ENCODE data around the gene FIGLA. TPM values are rescaled to one million over a fixed set of nuclear protein-coding genes. Genes with fewer than 3 reads are reported as not detected.

The FIGLA gene
- total and polyA plus RNA-seq, 5 donors: not detected

DNA sequence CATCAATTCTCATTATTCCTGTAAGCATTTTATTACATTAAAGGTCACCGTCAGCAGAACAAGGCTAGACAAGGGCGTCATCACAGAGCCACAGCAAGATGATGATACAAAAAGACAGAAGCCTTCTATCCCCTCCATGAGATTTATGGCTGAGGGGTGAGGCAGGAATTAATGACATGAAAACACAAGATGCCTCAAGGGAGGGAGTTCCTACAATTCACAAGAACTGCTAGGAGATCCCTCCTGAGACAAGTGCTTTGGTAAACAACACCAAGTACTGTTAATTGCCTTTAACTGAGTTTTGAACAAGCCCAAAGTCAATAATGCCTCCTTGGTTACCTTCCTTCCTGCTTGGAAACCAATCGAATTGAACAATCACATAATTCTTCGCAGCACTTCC is 36.5 kb downstream of the FIGLA start:
- no peaks in the 10 kb centered on the region for H3K27me3 ChIP-seq (ENCODE audit: control insufficient read depth, insufficient read depth)
- 93% methylated on average over 4 of the region's 4 CpGs for WGBS
- no peak for ATAC-seq

GRCh38 chr2:70753031-70753430 is 37.4 kb downstream of the FIGLA start:
- no peaks in the 10 kb centered on the region for H3K27me3 ChIP-seq (ENCODE audit: control insufficient read depth, insufficient read depth)
- no peaks in the 10 kb centered on the region for H3K4me1 ChIP-seq (ENCODE audit: control insufficient read depth, insufficient read depth, low read length)
- H3K9me3 ChIP-seq (ENCODE audit: control insufficient read depth, low read length): no peaks in the 10 kb centered on the region
- ATAC-seq (no peak), DNase-seq (no peak)
- intact Hi-C loops (cut with DNase I): no loop called here
- no peak overlapping the region for H3K4me3 ChIP-seq (ENCODE audit: low read length)
- no peak overlapping the region for H3K27ac ChIP-seq (ENCODE audit: low read length)

More for the DNA sequence above, 36.5 kb downstream of the FIGLA start:
- Histone ChIP-seq H3K27ac (ENCODE audit: low read length) (no peak overlapping the region), H3K4me1 (ENCODE audit: control insufficient read depth, insufficient read depth, low read length) (no peaks in the 10 kb centered on the region), H3K4me3 (ENCODE audit: low read length) (no peak overlapping the region), H3K9me3 (ENCODE audit: control insufficient read depth, low read length) (no peaks in the 10 kb centered on the region)
- no peak for DNase-seq
- intact Hi-C loops (cut with DNase I): no loop called here

- ATAC-seq: no peak
- H3K4me1 ChIP-seq (ENCODE audit: control insufficient read depth, insufficient read depth, low read length): no peaks in the 10 kb centered on the region
- 62% methylated on average over 1 of the region's 1 CpG for WGBS
Measured at GRCh38 chr2:70752396-70752795, 38.0 kb downstream of the FIGLA start.

GRCh38 chr2:70751881-70752280 is 38.6 kb downstream of the FIGLA start:
- Histone ChIP-seq H3K4me1 (ENCODE audit: control insufficient read depth, insufficient read depth, low read length) (no peaks in the 10 kb centered on the region), H3K9me3 (ENCODE audit: control insufficient read depth, low read length) (no peaks in the 10 kb centered on the region), H3K27ac (ENCODE audit: low read length) (no peak overlapping the region), H3K4me3 (ENCODE audit: low read length) (no peak overlapping the region), H3K27me3 (ENCODE audit: control insufficient read depth, insufficient read depth) (no peaks in the 10 kb centered on the region)
- WGBS: 47% methylated on average over 4 of the region's 4 CpGs
- no peak for DNase-seq
- intact Hi-C loops (cut with DNase I): no loop called here
- ATAC-seq: no peak

More at GRCh38 chr2:70752396-70752795, 38.0 kb downstream of the FIGLA start:
- Histone ChIP-seq H3K9me3 (ENCODE audit: control insufficient read depth, low read length) (no peaks in the 10 kb centered on the region), H3K27ac (ENCODE audit: low read length) (no peak overlapping the region), H3K4me3 (ENCODE audit: low read length) (no peak overlapping the region), H3K27me3 (ENCODE audit: control insufficient read depth, insufficient read depth) (no peaks in the 10 kb centered on the region)
- no peak for DNase-seq
- intact Hi-C loops (cut with DNase I): no loop called here

DNA sequence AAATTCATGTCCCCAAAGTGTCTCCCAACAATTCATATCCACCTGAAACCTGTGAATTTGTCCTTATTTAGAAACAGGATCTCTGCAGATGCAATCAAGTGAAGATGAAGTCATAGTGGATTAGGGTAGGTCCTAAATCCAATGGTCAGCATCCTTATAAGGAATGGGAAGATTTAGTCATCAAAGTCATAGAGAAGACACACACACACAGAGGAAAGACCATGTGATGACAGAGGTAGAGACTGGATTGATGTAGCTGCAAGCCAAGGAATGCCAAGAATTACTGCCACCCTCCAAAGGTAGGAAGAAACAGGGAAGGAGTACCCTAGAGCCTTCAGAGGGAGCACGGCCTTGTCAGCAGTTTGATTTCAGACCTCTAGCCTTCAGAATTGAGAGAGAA is 40.1 kb downstream of the FIGLA start:
- WGBS: 77% methylated on average over 1 of the region's 1 CpG
- Histone ChIP-seq H3K9me3 (ENCODE audit: control insufficient read depth, low read length) (no peaks in the 10 kb centered on the region), H3K4me1 (ENCODE audit: control insufficient read depth, insufficient read depth, low read length) (no peaks in the 10 kb centered on the region), H3K27ac (ENCODE audit: low read length) (no peak overlapping the region), H3K27me3 (ENCODE audit: control insufficient read depth, insufficient read depth) (no peaks in the 10 kb centered on the region), H3K4me3 (ENCODE audit: low read length) (no peak overlapping the region)
- ATAC-seq (no peak), DNase-seq (no peak)
- intact Hi-C loops (cut with DNase I): no loop called here

DNA sequence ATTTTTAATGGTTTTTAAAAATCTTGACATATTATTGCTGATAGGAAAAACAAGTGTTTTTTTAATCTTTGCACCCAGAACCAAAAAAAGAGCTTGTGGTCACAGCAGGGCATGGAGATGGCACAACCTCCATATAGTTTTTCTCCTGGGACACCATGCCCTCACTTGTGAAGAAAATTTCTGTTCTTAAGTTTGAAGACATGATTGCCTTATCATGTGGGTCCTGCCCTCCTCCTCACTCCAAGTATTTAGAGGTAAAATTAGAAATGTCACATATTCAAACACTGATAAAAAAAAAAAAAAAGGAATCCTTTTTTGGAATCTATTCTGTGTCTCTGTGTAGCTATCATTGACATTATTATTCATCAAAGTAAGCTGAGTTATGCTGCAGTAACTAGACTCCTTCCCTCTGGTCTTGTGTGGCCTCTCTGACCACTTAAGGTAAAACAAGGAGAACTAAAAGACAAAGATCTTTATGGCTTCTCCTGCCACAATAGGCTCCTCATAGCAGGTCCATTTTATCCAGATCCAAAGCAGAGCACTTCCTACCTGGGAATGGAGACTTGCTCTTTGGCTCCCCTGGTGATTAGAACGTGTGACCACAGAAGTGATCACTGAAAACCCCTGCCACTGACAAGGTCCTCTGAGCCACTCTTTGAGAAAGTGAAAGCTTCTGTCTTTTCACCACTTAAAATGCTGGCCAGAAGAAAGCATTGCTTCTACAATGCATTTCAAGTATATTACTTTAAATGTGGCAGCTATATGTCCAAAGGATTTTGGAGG is 42.2 kb downstream of the FIGLA start:
- no peaks in the 10 kb centered on the region for H3K27me3 ChIP-seq (ENCODE audit: control insufficient read depth, insufficient read depth)
- no peaks in the 10 kb centered on the region for H3K9me3 ChIP-seq (ENCODE audit: control insufficient read depth, low read length)
- no peak for DNase-seq
- H3K27ac ChIP-seq (ENCODE audit: low read length): no peak overlapping the region
- no peak for ATAC-seq
- H3K4me3 ChIP-seq (ENCODE audit: low read length): no peak overlapping the region
- no peaks in the 10 kb centered on the region for H3K4me1 ChIP-seq (ENCODE audit: control insufficient read depth, insufficient read depth, low read length)
- 60% methylated on average over 1 of the region's 1 CpG for WGBS
- intact Hi-C loops (cut with DNase I): no loop called here

DNA sequence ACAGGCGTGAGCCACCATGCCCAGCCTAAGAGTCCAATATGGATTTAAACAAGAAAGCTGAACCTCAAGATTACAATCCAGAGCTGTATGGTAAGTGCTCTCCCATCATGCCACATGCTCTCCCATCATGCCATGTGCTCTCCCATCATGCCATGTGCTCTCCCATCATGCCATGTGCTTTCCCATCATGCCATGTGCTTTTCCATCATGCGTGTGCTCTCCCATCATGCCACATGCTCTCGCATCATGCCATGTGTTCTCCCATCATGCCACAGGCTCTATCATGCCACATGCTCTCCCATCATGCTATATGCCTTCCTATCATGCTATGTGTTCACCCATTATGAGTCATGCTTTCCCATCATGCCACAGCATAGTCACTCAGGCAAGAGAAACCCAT is 43.2 kb downstream of the FIGLA start:
- H3K27ac ChIP-seq (ENCODE audit: low read length): no peak overlapping the region
- H3K4me3 ChIP-seq (ENCODE audit: low read length): no peak overlapping the region
- H3K27me3 ChIP-seq (ENCODE audit: control insufficient read depth, insufficient read depth): no peaks in the 10 kb centered on the region
- no peak for ATAC-seq
- WGBS: 95% methylated on average over 3 of the region's 3 CpGs
- intact Hi-C loops (cut with DNase I): no loop called here
- no peaks in the 10 kb centered on the region for H3K9me3 ChIP-seq (ENCODE audit: control insufficient read depth, low read length)
- no peak for DNase-seq
- H3K4me1 ChIP-seq (ENCODE audit: control insufficient read depth, insufficient read depth, low read length): no peaks in the 10 kb centered on the region

DNA sequence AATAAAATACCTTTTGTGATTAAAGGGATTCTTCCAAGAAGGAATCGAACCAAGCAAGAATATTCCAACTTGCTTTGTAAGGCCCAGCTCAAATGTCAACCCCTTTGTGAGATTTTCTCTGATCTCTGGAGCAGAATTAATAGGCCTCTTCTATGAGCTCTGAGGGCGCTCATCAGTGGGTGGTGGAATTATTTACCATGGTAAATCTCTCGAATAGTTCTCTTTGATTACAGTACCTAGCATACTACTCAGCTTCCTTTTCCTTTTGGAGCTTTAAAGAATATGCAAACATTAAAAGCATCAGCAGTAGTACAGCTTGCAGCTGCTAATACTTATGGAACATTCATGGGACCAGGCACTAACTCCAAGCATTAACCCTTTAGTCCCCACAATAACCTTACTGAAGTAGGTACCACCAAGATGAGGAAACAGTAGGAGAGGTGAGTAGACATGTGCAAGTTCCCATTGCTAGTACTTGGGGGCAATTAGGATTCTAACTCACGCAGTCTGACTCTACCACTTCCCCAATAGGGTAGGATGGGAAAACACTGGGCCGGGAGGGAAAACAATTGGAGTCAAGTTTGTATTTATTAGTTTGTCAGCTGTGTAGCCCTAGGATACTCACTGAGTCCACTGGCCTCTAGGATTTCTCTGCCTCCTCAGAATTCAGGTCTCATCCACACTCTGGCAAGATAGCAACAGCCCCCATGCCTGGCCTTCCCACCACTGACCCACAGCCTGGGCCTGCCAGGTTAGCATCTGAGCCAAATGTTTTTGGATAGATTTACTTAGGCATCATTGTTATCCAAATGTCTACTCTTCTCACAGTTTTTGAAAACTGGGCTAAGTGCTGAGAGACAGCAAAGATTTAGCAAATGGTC is 44.1 kb downstream of the FIGLA start:
- WGBS: 64% methylated on average over 5 of the region's 5 CpGs
- intact Hi-C loops (cut with DNase I): no loop called here
- no peaks in the 10 kb centered on the region for H3K27me3 ChIP-seq (ENCODE audit: control insufficient read depth, insufficient read depth)
- no peaks in the 10 kb centered on the region for H3K9me3 ChIP-seq (ENCODE audit: control insufficient read depth, low read length)
- H3K4me1 ChIP-seq (ENCODE audit: control insufficient read depth, insufficient read depth, low read length): no peaks in the 10 kb centered on the region
- H3K27ac ChIP-seq (ENCODE audit: low read length): no peak overlapping the region
- no peak overlapping the region for H3K4me3 ChIP-seq (ENCODE audit: low read length)
- ATAC-seq (no peak), DNase-seq (no peak)

DNA sequence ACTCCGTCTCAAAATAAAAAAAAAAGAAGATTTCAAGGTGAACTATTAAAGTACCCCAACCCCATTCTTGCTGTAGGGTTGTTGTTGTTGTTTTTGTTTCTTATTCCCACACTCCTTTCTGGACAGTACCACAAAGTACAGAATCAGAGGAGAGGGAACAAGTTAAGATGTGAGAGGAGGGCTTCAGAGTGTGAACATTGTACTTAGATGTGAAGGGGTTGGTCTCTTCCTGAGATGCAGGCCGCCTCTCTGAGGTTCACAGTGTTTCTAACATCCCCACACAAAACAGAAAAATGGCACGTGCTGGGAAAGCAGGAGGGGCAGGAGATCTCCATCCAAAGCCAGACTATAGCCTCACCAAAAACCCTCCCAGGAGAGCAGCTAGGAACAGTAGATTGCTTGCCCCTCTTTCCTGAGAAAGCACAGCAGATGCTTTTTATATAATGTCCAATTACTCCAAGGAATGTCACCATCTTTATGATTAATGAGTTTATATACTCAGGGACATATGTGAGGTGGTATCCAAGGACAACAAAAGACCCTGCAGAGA is 45.1 kb downstream of the FIGLA start:
- no peak overlapping the region for H3K4me3 ChIP-seq (ENCODE audit: low read length)
- WGBS: 69% methylated on average over 3 of the region's 3 CpGs
- no peak for ATAC-seq
- intact Hi-C loops (cut with DNase I): no loop called here
- no peaks in the 10 kb centered on the region for H3K4me1 ChIP-seq (ENCODE audit: control insufficient read depth, insufficient read depth, low read length)
- DNase-seq: no peak
- H3K27ac ChIP-seq (ENCODE audit: low read length): no peak overlapping the region
- H3K9me3 ChIP-seq (ENCODE audit: control insufficient read depth, low read length): no peaks in the 10 kb centered on the region
- no peaks in the 10 kb centered on the region for H3K27me3 ChIP-seq (ENCODE audit: control insufficient read depth, insufficient read depth)

DNA sequence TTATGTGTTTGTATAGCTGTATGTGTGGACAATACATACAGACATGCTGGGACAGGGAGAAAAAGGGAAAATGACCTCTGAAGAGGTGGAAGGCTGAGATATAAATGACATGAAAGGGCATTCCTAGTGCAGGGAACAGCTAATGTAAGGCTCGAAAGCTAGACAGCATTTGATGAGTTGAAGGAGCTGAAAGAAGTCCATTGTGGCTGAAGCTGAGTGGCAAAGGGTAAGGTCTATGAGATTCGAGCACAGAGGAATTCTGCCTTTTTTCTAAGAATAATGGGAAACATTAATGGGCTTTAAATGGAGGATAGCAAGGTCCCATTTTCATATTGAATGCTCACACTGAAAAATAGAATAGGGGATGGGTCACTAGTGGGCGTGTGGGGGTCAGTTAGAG is 46.0 kb downstream of the FIGLA start:
- intact Hi-C loops (cut with DNase I): no loop called here
- ATAC-seq (no peak), DNase-seq (no peak)
- Histone ChIP-seq H3K4me1 (ENCODE audit: control insufficient read depth, insufficient read depth, low read length) (no peaks in the 10 kb centered on the region), H3K4me3 (ENCODE audit: low read length) (no peak overlapping the region), H3K27me3 (ENCODE audit: control insufficient read depth, insufficient read depth) (no peaks in the 10 kb centered on the region), H3K9me3 (ENCODE audit: control insufficient read depth, low read length) (no peaks in the 10 kb centered on the region), H3K27ac (ENCODE audit: low read length) (no peak overlapping the region)
- 80% methylated on average over 3 of the region's 3 CpGs for WGBS

- H3K4me1 ChIP-seq (ENCODE audit: control insufficient read depth, insufficient read depth, low read length): no peaks in the 10 kb centered on the region
- H3K4me3 ChIP-seq (ENCODE audit: low read length): no peak overlapping the region
- intact Hi-C loops (cut with DNase I): no loop called here
- no peak overlapping the region for H3K27ac ChIP-seq (ENCODE audit: low read length)
- ATAC-seq (no peak), DNase-seq (no peak)
- no peaks in the 10 kb centered on the region for H3K9me3 ChIP-seq (ENCODE audit: control insufficient read depth, low read length)
- H3K27me3 ChIP-seq (ENCODE audit: control insufficient read depth, insufficient read depth): no peaks in the 10 kb centered on the region
Measured at GRCh38 chr2:70743677-70744076, 46.8 kb downstream of the FIGLA start.
